ENCODE results near the gene COX15. TPM values are rescaled to one million over a fixed set of nuclear protein-coding genes. Genes with fewer than 3 reads are reported as not detected.
"Not testable (repeated sequence)": the region's sequence is repeated elsewhere in the genome, so short reads cannot be mapped to it uniquely, and the experiment has no call there.

The COX15 gene
- total RNA-seq = 10 to 100 TPM; 17.6 to 24.3 TPM
- long read RNA-seq, donor 1, transcript COX15-201 (9 exons, 2,356 nt) = major isoform, 11 of 13 reads
- long read RNA-seq, donor 1, partial matches to known transcripts = 0 of 13 reads
- long read RNA-seq, donor 1, other reads (novel, unspliced or antisense) = 1 of 13 reads
- long read RNA-seq, donor 2, transcript COX15-201 (9 exons, 2,356 nt) = major isoform, 17 of 24 reads
- long read RNA-seq, donor 2, partial matches to known transcripts = 4 of 24 reads
- long read RNA-seq, donor 2, other reads (novel, unspliced or antisense) = 1 of 24 reads

DNA sequence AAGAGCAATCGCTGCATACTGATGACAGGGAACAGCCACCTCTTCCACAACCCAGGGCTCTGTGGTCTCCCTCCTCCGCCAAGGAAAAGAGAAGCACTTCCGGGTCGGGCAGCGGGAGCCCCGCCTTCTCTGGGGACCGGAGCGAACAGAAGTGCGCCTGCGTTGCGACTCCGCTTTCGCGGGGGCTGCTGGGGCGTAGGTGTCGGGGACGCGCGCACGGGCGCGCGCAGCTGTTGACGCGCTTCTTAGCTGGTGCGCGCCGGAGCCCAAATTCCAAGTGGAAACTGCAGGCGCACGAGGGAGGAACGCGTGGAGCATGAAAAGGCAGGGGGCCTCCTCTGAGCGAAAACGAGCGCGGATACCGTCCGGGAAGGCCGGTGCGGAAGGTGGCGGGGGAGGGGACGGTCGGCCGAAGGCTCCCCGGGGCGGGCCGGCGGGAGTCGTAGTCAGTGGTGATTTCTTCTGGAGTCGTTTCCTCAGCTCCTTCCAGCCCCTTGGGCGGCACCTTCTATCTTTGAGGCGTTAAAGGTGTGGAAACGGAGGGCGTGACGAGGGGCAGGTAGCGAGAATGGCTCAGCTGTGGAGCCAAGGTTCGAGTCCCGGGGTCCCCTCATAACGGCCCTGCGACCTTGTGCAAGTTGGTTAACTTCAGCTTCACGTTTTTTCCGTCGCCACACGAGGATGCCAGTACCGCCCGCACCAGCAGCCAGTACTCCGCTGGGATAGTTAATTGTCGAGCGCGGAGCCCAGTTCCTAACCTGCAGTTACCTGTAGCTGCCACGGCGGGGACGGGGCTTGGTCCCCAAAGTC, at the start of gene COX15, which contains the start of gene CUTC:
Gene COX15 (minus strand): TSS at position 95 of the 810 bp plus-strand sequence. CDS start 78 bp downstream, at position 17.
Gene CUTC (plus strand): TSS at position 202 of the 810 bp plus-strand sequence. CDS start 115 bp downstream, at position 317.
- intact Hi-C loops (cut with DNase I) = no loop called here
- peak; percentile 99 for DNase-seq (ENCODE audit: low spot score)

DNA sequence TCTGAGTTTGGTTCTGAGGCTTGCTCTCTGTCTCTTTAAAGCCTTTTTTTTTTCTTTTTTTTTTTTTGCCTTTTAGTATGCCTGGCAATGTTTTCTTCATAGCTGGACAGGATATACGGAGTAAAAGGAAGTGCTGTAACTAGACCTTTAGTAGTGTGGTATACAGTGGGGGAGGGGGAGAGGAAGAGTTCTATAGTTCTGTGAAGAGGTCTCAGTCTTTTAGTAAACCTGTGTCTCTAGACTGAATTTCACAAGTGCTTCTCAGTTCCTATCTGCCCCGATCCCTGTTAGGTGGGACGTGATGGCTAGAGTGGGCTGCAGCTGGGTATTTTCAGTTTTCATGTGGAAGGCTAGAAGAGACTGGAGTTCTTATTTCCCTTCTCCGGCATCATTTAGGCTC, 47.4 kb upstream of the COX15 start:
- intact Hi-C loops (cut with DNase I) = no loop called here
- DNase-seq (ENCODE audit: low spot score) = no peak

DNA sequence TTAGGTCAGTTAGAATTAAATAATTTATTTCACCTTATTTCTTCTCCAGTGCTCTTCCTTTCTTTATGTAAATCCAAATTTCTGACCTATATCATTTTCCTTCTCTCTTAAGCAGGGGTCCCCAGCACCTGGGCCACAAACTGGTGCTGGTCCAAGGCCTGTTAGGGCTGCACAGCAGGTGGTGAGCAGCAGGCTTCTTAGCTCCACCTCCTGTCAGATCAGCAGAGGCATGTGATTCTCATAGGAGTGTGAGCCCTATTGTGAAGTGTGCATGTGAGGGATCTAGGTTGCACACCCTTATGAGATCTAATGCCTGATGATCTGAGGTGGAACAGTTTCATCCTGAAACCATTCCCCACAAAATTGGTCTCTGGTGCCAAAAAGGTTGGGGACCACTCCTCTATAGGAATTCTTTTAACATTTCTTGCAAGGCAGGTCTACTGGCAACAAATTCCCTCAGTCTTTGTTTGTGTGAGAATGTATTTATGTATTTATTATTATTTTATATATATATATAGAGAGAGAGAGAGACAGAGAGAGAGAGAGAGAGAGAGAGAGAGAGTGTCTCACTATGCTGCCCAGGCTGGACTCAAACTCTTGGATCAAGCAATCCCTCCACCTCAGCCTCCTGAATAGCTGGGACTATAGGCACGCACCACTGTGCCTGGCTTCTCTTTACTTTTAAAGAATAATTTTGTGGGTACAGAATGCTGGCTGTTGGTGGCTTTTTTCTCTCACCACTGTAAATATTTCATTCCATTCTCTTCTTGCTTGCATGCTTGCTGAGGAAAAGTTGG, 46.2 kb upstream of the COX15 start:
- intact Hi-C loops (cut with DNase I) = no loop called here
- no peak for DNase-seq (ENCODE audit: low spot score)

GRCh38 chr10:99775850-99776249, 43.9 kb upstream of the COX15 start:
- no peak for DNase-seq (ENCODE audit: low spot score)
- intact Hi-C loops (cut with DNase I) = no loop called here

DNA sequence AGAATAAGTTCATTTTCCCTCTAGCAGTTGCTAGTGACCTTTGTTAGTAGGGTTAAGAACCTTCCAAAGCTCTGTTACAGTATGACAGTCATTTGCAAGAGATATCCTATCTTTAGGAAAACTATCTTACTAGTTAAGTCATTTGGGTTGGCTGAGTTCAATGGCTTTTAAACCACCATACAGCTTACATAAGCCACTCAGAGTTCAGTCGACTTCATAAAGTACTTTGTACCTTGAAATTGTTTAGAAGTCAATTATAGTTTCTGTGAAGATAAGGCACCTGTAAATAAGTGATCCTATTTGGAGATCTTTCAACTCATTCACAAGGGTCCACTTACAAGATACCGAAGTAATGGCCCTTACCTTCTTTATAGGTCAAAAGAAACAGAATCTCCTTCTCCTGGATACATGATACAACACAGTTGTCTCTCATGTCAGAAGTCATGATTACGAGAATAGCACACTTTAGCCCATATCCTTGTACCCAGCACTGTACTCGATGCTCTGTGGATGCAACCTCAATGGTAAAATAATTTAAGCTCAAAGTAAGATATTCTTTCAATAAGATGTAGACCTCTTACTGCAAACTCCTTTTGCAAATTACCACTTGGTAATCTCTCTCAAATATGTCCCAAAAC, 38.6 kb upstream of the COX15 start:
- intact Hi-C loops (cut with DNase I) = no loop called here
- DNase-seq (ENCODE audit: low spot score) = no peak

- no peak for DNase-seq (ENCODE audit: low spot score)
- intact Hi-C loops (cut with DNase I) = no loop called here
These were observed 37.8 kb upstream of the COX15 start for GRCh38 chr10:99769706-99770105.

DNA sequence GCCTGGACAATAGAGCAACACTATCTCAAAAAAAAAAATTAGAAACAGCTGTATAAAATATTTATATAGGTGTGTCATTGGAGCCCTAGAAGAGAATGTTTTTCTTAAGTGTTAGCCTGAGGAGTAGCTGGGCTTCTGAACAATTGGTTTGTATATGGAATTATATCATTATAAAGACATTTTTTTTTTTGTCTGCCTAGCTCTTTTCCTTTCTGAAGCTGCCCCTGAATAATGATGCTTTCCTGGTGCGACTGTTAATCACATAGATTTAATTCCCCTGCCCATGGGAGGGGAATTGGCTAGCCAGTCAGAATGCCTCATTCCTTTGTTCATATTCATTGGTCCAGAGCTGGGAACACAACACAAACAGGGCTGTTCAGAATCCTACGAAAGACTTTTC, 36.6 kb upstream of the COX15 start:
- intact Hi-C loops (cut with DNase I) = no loop called here
- DNase-seq (ENCODE audit: low spot score) = no peak

DNA sequence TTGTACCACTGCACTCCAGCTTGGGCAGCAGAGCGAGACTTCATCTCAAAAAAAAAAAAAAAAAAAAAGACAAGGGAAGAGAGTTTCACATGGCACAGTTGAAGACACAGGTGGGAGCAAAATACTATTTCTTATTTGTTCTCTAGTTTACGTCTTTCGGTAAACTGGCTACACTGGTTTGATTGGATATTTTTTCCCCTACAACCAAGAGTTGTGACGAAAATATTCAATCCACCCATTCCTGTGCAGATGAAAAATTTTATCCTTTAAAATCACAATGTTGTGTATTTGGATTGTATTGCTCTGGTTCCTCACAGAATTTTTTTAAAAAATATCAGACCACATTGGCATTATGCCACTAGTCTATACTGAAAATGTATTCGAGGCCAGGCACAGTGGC, 36.0 kb upstream of the COX15 start:
- intact Hi-C loops (cut with DNase I) = no loop called here
- DNase-seq (ENCODE audit: low spot score) = no peak

DNA sequence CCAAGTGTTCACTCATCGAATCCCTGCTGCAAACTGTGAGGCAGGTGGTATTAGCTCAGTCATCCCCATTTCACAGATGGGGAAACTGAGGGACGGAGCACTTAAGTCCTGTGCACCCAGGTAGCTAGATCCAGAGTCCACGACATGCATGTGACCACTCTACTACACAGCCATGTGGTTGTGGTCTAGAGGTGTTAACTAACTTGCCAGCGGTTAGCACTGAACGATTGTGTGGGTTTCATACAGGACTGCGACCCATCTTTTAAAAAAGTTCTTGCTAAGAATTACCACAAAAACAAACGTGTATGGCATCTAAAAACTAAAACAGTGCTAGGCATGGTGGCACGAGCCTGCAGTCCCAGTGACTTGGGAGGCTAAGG, 34.4 kb upstream of the COX15 start:
- intact Hi-C loops (cut with DNase I) = no loop called here
- no peak for DNase-seq (ENCODE audit: low spot score)

DNA sequence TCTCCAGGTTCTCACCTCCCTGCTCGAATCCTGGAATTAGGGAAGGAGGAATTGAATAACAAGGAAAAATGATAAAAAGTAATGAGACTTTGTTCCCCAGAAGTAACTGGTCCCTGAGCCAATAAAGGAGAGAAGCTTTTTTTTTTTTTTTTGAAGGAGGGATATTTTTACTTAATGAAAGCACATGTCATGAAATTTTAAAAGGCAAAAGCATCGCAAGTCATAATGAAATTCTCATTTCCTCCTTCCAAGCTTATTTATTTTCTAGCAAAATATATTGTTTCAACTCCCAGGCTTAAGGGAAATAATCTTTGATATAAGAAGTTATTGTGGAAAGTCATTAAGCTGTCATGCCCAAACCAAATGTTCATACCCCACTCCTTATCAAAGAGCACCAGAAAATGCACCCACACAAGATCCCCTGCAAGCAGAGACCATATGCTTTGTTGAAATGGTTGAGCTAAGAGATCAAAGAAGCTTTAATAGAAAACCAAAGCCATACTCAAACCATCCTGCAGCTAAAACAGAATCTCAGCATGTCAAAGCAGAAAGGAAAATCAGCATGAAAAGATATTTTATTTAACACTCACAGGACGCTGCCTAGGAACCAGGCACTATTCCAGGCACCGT, 33.9 kb upstream of the COX15 start:
- DNase-seq (ENCODE audit: low spot score) = no peak
- intact Hi-C loops (cut with DNase I) = no loop called here

DNA sequence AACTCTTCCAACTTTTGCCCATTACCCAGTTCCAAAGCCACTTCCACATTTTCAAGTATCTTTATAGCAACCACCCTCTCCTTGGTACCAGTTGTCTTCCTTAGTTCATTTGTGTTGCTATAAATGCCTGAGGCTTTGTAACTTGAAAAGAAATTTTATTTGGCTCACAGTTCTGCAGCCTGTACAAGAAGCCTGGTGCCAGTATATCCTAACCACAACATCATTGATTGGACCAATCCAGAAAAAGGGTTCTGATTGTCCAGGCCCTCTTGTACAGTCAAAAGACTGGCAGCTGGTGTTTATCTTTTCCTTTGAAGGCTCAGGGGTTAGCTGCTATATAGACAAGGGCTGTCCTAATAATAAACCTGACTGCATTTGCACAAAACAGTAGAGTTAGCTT, 29.4 kb upstream of the COX15 start:
- intact Hi-C loops (cut with DNase I) = no loop called here
- no peak for DNase-seq (ENCODE audit: low spot score)

GRCh38 chr10:99760321-99760720, 28.4 kb upstream of the COX15 start:
- intact Hi-C loops (cut with DNase I) = no loop called here
- no peak for DNase-seq (ENCODE audit: low spot score)

GRCh38 chr10:99758211-99758891, 26.4 kb upstream of the COX15 start:
- intact Hi-C loops (cut with DNase I) = no loop called here
- no peak for DNase-seq (ENCODE audit: low spot score)

- intact Hi-C loops (cut with DNase I) = no loop called here
These were observed 24.2 kb upstream of the COX15 start for GRCh38 chr10:99756159-99756558.

DNA sequence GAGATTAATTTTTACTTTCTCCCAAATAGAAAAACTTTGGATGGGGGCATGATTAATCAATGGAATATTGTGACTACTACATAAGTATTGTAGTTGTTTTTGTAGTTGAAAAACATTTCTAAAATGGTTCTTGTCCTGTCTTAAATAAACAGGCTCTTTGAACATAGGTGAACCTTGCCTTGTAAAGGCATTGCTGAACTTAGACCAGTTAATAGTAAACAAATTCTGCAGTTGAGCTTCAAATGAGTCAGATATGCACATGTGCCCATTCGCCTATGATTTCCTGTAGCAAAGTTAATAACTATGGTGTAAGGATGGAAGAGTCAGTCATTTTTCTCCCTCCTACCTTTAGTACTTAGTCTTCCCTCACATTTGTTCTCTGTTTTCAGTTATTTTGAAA, 22.7 kb upstream of the COX15 start:
- intact Hi-C loops (cut with DNase I) = no loop called here
- no peak for DNase-seq (ENCODE audit: low spot score)

More at GRCh38 chr10:99756159-99756558, 24.2 kb upstream of the COX15 start:
- no peak for DNase-seq (ENCODE audit: low spot score)

- no peak for DNase-seq (ENCODE audit: low spot score)
- intact Hi-C loops (cut with DNase I) = no loop called here
These were observed 18.7 kb upstream of the COX15 start for GRCh38 chr10:99750641-99751040.

- no peak for DNase-seq (ENCODE audit: low spot score)
- intact Hi-C loops (cut with DNase I) = no loop called here
These were observed 17.0 kb upstream of the COX15 start for GRCh38 chr10:99748823-99749451.

- intact Hi-C loops (cut with DNase I); DNase-seq (ENCODE audit: low spot score): not testable (repeated sequence)
These were observed 14.2 kb upstream of the COX15 start for GRCh38 chr10:99746166-99746565.

All from posterior vena cava (tissue), 2 donors.